GM12874 (cell line): ENCODE measurements around the gene ATP11A.

Experiments used
- TF ChIP-seq, protein P1 (sequence below): IDR thresholded peaks from 2 replicates; pipeline ENCODE4 v1.5.1; 2011; ENCODE audit warnings: low read depth, mild to moderate bottlenecking, control low read depth, low read length, moderate library complexity; ENCODE audit not compliant: insufficient read depth

Gene ATP11A

DNA sequence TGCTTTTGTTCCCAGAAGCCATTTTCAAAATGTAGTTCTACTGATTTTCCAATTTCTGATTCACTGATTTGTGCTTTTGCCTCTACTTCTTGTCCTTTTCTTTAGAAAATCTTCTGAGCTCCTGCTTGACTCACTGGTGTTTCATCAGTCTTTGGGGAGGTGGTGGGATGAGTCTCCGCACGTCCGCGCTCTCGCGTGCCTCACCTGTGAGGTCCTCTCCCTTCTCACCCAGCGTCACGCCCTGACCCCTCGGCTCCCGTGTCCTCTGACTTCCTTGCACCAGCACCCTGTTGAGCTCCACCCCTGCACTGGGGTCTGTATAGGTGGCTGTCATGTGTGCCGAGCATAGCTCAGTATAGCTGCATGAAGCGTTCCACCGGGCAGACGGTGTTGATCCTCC lies 226.5 kb downstream of the ATP11A start:
- TF ChIP-seq, protein P1, sequence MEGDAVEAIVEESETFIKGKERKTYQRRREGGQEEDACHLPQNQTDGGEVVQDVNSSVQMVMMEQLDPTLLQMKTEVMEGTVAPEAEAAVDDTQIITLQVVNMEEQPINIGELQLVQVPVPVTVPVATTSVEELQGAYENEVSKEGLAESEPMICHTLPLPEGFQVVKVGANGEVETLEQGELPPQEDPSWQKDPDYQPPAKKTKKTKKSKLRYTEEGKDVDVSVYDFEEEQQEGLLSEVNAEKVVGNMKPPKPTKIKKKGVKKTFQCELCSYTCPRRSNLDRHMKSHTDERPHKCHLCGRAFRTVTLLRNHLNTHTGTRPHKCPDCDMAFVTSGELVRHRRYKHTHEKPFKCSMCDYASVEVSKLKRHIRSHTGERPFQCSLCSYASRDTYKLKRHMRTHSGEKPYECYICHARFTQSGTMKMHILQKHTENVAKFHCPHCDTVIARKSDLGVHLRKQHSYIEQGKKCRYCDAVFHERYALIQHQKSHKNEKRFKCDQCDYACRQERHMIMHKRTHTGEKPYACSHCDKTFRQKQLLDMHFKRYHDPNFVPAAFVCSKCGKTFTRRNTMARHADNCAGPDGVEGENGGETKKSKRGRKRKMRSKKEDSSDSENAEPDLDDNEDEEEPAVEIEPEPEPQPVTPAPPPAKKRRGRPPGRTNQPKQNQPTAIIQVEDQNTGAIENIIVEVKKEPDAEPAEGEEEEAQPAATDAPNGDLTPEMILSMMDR, result no peak

DNA sequence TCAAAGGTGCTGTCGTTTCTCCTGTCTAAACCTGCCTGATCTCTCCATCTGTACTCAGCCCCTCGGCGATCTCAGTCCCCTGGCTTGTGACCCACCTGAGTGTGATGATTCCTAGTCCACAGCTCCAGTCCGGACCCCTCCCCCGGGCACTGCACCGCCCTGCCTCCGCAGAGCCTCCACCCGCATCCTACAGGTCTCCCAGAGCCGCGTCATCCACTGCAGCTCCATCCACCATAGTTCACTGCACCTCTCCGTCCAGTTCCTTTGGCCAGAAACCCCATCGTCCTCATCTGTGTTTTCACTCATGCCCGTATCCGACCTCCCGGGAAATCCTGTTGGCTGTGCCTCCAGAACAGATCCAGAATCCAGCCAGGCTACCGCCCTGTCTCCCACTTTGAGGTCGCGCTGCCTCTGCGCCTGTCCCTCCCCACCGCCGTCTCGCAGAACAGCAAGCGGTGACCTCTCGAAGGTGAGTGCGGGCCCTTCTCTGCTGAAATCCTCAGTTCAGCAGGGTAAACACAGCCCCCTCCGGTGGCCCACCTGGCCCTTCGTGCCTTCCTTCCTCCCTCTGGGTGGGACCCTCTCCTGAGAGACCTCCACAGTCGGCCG lies 227.3 kb downstream of the ATP11A start:
- TF ChIP-seq, protein P1, result no peak

DNA sequence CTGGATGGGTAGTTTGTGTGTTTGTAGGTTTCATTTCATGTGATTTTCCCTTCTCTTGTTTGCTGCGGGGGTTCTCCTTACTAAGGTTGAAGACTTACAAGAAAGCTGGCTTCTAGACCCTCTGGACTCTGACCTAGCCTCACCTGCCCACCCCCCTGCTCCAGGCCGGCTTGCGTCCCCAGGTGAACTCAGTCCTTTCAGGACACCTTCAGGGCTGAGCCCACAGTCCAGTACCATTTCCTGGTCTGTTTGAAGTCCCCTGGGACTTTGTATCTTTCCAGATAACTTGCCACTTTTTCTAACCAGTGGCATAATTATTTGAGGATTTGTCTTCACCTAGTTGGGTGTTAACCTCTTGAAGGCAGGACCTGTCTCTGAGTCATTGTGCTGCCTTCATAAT lies 227.9 kb downstream of the ATP11A start:
- TF ChIP-seq, protein P1, result no peak

DNA sequence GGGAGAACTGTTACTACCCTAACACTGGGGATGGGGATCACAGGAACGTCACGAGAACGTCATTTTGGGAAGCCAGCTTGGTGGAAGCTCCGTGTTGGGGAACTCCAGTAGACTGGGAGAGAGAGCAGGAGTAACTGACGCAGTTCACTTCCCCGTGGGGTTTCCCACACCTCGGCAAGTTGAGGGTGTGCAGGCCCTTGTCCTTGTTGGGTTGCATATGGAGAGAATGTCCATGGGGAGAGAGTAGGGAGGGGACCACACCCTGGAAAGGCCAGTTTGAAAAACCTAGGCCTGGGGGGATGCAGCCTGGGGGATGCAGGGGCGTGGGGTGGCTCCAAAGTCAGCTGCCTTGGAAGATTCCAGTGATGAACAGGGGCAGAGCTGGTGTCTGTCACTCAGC lies 228.4 kb downstream of the ATP11A start:
- TF ChIP-seq, protein P1, result no peak

DNA sequence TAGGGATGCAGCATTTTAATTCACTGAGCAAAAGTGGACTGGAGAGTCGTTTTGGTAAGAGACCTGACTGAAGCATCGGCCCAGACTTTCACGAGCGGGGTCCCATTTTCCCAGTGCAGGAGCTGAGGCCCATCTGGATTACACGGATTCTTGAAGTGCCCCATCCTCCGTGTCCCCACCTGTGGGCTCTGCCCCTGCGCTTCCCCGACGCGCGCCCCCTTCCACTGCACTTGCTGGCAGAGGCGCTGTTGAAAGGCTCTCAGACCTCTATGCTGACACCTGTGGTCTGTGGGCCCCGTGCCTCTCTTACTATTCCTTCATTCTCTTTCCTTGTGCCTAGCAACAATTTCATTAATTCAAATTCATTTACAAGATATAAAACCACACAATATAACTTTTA lies 228.9 kb downstream of the ATP11A start:
- TF ChIP-seq, protein P1, result no peak

DNA sequence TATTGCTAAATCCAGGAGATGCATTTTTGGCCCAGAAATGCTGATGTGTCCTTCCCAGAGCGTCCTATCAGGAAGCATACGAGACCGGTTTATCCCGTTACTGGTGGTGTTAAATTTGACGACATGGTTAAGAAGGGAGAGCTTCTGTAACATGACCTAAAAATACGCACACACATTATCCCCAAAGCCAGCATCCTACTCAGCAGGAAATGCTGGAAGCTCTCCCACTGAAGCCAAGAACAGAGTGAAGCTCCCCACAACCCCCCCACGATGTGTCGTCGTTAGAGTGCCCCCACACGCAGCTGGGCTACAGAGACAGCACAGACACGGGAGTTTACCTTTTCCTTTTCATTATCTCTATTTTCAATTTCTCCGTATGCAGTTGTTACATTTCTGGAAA lies 234.1 kb downstream of the ATP11A start:
- TF ChIP-seq, protein P1, result no peak

DNA sequence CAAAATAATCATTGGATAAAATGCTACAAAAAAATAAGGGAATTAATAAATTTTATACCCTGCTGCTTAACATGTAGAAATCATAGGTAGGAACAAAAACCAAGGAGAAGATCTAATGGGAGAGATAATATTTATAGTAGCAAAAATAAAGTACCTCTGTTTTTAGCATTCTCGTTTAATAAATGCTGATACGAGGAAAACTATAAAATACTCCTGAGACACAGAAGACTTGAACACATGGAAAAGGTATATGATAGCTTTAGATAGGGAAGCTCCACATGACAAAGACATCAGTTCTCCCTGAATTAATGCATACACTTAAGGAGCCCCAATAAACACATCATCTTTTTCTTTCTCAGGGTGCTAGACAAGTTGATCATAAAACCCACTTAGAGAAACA lies 234.5 kb downstream of the ATP11A start:
- TF ChIP-seq, protein P1, result no peak
